Measurements from ENCODE around the gene CAMKMT.

CAMKMT gene

DNA sequence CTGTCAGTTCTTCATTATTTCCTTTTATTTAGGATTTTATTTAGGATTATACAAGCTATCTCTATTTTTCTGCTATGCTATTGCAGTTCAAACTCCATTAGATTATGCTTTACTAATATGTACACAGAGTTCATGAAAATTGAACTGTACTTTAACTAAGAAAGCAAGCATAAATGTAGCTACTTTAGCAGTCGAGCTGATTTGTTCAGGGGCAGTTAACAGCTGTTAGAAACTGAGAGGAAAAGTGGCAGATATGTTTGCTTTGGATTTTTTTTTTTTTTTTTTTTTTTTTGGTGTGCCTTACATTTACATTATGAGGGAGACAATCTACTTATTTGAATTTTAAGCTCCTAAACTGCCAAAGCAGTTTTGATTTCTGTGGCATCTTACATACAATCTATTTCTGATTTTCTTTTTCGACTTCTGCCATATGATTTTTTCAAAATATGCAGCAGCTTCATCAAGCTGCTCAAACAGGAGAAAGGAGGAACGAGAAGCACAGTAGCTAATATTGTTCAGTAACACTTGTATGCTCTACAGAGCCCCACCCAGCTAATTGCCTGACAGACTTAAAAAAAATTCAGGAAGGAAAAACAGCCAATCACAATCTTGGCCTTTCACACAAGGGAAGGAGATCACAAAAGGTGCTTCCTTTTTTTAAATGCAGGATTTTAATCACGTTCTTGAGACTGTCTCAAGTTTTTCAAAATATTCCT is 346.4 kb downstream of the CAMKMT start:
- no peak overlapping the region for H3K4me3 ChIP-seq (ENCODE audit: low read depth, low read length)
- DNase-seq (ENCODE audit: low read depth): peak; percentile 48
- TF ChIP-seq, protein P1, sequence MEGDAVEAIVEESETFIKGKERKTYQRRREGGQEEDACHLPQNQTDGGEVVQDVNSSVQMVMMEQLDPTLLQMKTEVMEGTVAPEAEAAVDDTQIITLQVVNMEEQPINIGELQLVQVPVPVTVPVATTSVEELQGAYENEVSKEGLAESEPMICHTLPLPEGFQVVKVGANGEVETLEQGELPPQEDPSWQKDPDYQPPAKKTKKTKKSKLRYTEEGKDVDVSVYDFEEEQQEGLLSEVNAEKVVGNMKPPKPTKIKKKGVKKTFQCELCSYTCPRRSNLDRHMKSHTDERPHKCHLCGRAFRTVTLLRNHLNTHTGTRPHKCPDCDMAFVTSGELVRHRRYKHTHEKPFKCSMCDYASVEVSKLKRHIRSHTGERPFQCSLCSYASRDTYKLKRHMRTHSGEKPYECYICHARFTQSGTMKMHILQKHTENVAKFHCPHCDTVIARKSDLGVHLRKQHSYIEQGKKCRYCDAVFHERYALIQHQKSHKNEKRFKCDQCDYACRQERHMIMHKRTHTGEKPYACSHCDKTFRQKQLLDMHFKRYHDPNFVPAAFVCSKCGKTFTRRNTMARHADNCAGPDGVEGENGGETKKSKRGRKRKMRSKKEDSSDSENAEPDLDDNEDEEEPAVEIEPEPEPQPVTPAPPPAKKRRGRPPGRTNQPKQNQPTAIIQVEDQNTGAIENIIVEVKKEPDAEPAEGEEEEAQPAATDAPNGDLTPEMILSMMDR (IDR thresholded peaks at IDR 0.05; ENCODE audit: low read depth, low read length, missing control alignments): no peak

DNA sequence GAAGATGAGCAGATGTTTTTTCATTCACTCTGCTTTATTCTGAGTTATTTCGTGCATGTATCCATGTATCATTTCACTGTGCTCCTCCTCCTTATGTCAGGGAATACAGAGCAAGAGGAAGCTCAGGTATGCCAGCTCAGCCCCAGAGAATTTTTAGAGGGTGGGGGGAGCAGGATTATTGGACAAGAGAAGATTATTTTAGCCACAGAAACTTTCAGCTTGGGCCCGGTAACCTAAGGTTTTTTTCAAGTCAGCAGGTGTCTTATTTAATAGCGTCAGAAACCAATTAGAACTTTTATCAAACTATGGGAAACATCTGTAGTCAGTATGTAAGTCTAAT is 346.9 kb downstream of the CAMKMT start:
- no peak overlapping the region for H3K4me3 ChIP-seq (ENCODE audit: low read depth, low read length)
- TF ChIP-seq, protein P1 (IDR thresholded peaks at IDR 0.05; ENCODE audit: low read depth, low read length, missing control alignments): no peak
- DNase-seq (ENCODE audit: low read depth): no peak

DNA sequence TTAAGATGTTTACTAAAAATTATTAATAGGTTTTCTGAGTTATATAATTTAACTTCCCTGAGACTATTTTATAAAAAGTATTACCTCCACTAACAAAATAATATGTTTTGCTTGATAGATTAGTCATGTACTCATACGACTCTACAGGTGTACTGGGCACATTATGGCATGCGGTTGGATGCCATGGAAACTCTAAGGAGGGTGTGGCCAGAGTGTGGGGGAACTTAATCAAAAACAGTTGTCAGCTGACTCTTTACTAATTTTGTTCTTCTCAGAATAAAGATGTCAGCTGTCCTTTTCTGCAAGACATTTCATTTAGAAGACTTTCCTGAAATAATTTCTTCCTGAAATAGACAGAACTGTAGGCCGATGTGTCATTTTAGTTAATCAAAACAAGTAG is 351.4 kb downstream of the CAMKMT start:
- TF ChIP-seq, protein P1 (IDR thresholded peaks at IDR 0.05; ENCODE audit: low read depth, low read length, missing control alignments): no peak
- DNase-seq (ENCODE audit: low read depth): no peak
- no peak overlapping the region for H3K4me3 ChIP-seq (ENCODE audit: low read depth, low read length)

DNA sequence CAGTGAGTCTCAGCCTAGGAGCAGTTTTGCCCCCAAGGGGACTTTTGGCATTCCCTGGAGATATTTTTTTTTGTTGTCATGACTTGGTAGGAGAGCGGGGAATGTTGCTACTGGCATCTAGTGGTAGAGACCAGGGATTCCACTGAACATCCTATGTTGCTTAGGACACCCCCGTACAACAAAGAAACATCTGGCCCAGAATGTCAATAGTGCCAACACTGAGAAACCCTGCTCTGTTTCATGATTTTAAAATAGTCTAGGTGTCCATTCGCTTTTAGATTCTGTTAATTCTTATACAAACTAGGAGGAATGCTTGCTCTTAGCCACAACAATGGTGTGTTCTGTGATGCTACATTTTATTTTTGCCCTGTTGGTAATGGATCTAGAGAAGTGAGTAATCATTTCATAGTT is 353.9 kb downstream of the CAMKMT start:
- TF ChIP-seq, protein P1 (IDR thresholded peaks at IDR 0.05; ENCODE audit: low read depth, low read length, missing control alignments): no peak
- no peak for DNase-seq (ENCODE audit: low read depth)
- H3K4me3 ChIP-seq (ENCODE audit: low read depth, low read length): no peak overlapping the region

DNA sequence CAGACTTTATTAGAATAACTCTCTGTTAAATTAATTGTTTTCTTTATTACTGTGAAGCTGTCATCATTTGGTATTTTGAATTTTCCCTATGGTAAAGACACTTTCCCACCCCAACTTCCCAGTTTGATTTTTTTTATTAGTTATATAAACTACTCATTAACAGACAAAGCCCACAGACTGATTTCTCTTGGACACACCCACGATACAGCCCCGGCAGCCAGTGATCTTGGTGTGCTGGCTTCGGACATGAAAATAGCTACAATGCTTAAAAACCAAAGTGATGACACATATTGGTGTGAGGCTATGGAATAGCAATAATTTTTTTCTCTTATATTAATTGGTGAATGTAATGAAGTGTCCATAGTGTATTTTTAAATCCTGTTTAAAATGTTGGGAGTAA is 354.4 kb downstream of the CAMKMT start:
- no peak for DNase-seq (ENCODE audit: low read depth)
- TF ChIP-seq, protein P1 (IDR thresholded peaks at IDR 0.05; ENCODE audit: low read depth, low read length, missing control alignments): no peak
- H3K4me3 ChIP-seq (ENCODE audit: low read depth, low read length): no peak overlapping the region

DNA sequence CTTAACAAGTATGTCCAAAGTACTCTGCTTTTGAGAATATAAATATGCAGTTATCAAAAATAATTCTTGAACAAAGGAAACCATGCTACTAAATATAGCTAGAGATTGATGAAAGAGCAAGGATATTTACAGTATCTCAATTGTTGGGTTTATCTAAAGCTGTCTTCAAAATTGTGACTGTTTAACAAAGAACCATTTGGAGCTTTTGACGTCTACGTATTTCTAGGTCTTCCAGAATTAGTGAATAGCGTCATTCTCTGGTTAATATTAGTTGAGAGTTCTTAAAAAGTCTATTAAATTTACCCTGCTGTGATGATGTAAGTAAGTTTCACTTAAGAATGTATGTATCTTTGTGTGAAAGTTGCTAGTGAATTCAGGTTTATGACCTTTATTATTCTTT is 356.7 kb downstream of the CAMKMT start:
- no peak for DNase-seq (ENCODE audit: low read depth)
- H3K4me3 ChIP-seq (ENCODE audit: low read depth, low read length): no peak overlapping the region
- TF ChIP-seq, protein P1 (IDR thresholded peaks at IDR 0.05; ENCODE audit: low read depth, low read length, missing control alignments): no peak

DNA sequence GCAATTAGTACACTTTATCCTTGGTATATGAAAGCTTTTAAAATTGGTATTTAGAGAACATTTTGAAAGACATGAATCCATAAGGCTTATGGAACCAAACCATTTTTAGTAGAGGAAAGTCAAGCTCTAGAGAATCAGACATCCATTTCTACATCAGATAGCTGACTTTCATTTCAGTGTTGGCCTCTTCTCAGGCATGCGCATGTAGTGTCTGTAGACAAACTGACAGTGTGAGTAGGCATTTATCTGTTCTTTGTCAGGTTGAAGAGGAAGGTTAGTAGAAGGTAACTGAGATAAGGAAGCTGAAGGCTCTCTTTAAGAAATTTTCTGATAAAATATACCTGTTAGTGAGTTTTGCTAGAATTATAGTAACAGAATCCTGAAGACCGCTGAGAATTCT is 357.8 kb downstream of the CAMKMT start:
- no peak overlapping the region for H3K4me3 ChIP-seq (ENCODE audit: low read depth, low read length)
- no peak for DNase-seq (ENCODE audit: low read depth)
- TF ChIP-seq, protein P1 (IDR thresholded peaks at IDR 0.05; ENCODE audit: low read depth, low read length, missing control alignments): no peak

Data from GM12864 (cell line).